Endothelial cell of umbilical vein (primary cell): ENCODE results near the gene PLXNA4. TPM values are rescaled to one million over a fixed set of nuclear protein-coding genes. Genes with fewer than 3 reads are reported as not detected.

Experiments
- BruUV-seq: library from RNA; stranded (reverse); fragments of 400-500 nt; replicated peaks from 2 replicates; lab custom pipeline; 2021; lab: Mats Ljungman, UMichigan
- CTCF ChIA-PET: fragments of 300-600, 350-600 bp; sonication (Branson Sonifier 250); formaldehyde crosslinking; loops from one replicate; lab custom pipeline; 2021; ENCODE audit warnings: antibody characterized with exemption, inconsistent platforms; lab: Charles Lee
- POLR2A ChIA-PET: fragments of 300-600, 350-600 bp; sonication (Branson Sonifier 250); formaldehyde crosslinking; loops from one replicate; lab custom pipeline; 2021; ENCODE audit warnings: antibody characterized with exemption, inconsistent platforms; lab: Charles Lee
- DNase-seq: peaks from one replicate; pipeline ENCODE4 v3.0.0-alpha.2; 2011; ENCODE audit warnings: low read depth, low spot score
- FAIRE-seq: peaks from 2 replicates; lab custom pipeline; 2011; peaks lifted over from hg19 to GRCh38; lab: Jason Lieb, UNC
- H2AFZ ChIP-seq: 2 replicates; pipeline ENCODE4 v1.6.0; 2012; ENCODE audit warnings: low read depth, low read length, control low read depth, inconsistent platforms
- H3K27ac ChIP-seq: 2 replicates; pipeline ENCODE4 v1.5.1; 2011; ENCODE audit warnings: low read depth, mild to moderate bottlenecking, control low read depth, low read length, moderate library complexity; ENCODE audit not compliant: insufficient read depth
- H3K27me3 ChIP-seq, 2 experiments: 2 replicates each; pipeline versions ENCODE4 v1.6.0 to v1.6.1; 2011; ENCODE audit warnings: low read length in 2 of 2, mixed read lengths in 1 of 2; ENCODE audit not compliant: control insufficient read depth in 2 of 2, insufficient read depth in 2 of 2
- H3K36me3 ChIP-seq, 2 experiments: 2 replicates in 1 of 2; 3 replicates in 1 of 2; pipeline ENCODE4 v1.5.1; 2011; ENCODE audit warnings: low read length in 2 of 2, mild to moderate bottlenecking in 1 of 2, moderate library complexity in 1 of 2; ENCODE audit not compliant: control insufficient read depth in 2 of 2, insufficient read depth in 2 of 2; ENCODE audit errors: extremely low read depth in 1 of 2
- H3K4me1 ChIP-seq: 3 replicates; pipeline ENCODE4 v1.5.1; 2011; ENCODE audit warnings: mild to moderate bottlenecking, low read length; ENCODE audit not compliant: control insufficient read depth, insufficient read depth; ENCODE audit errors: extremely low read depth
- H3K4me2 ChIP-seq: 2 replicates; pipeline ENCODE4 v1.6.1; 2011; ENCODE audit warnings: low read length, control low read depth, mixed read lengths; ENCODE audit not compliant: insufficient read depth
- H3K4me3 ChIP-seq, 3 experiments: fragments of 200-600 bp in 1 of 3; sonication (generic), shearing (Covaris generic) in 1 of 3; replicated peaks in 1 of 3; 2 replicates each; pipeline ENCODE4 v1.5.1; 2011 to 2016; ENCODE audit warnings: control low read depth in 3 of 3, low read length in 3 of 3, mild to moderate bottlenecking in 2 of 3, inconsistent platforms in 1 of 3, low read depth in 1 of 3, moderate library complexity in 1 of 3; ENCODE audit not compliant: insufficient read depth in 1 of 3
- H3K79me2 ChIP-seq: 2 replicates; pipeline ENCODE4 v1.6.0; 2012; ENCODE audit warnings: low read length, inconsistent platforms; ENCODE audit not compliant: control insufficient read depth, insufficient read depth
- H3K9ac ChIP-seq: replicated peaks from 2 replicates; pipeline ENCODE3; 2011; ENCODE audit warnings: low read length, control low read depth; ENCODE audit not compliant: insufficient read depth; ENCODE audit errors: extremely low read depth
- H3K9me1 ChIP-seq: replicated peaks from 3 replicates; pipeline ENCODE4 v1.6.0; 2011; ENCODE audit warnings: mild to moderate bottlenecking, low read length; ENCODE audit not compliant: control insufficient read depth, insufficient read depth; ENCODE audit errors: extremely low read depth
- H3K9me3 ChIP-seq: replicated peaks from 2 replicates; pipeline ENCODE4 v1.5.1; 2012; ENCODE audit warnings: low read length, inconsistent platforms; ENCODE audit not compliant: control insufficient read depth, insufficient read depth
- H4K20me1 ChIP-seq: replicated peaks from 2 replicates; pipeline ENCODE3; 2011; ENCODE audit warnings: mild to moderate bottlenecking, low read length; ENCODE audit not compliant: control insufficient read depth, insufficient read depth; ENCODE audit errors: extremely low read depth
- EZH2 ChIP-seq: IDR thresholded peaks from 2 replicates; pipeline ENCODE4 v1.6.1; 2012; ENCODE audit warnings: borderline replicate concordance, low read depth, mild to moderate bottlenecking, moderate library complexity, low read length, inconsistent platforms; ENCODE audit not compliant: severe bottlenecking
- GATA2 ChIP-seq: IDR thresholded peaks from 2 replicates; pipeline ENCODE4 v1.7.0; 2011; ENCODE audit warnings: low read depth, mild to moderate bottlenecking, moderate library complexity, mixed read lengths, low read length; ENCODE audit not compliant: insufficient read length, insufficient read depth
- JUN ChIP-seq: IDR thresholded peaks from 2 replicates; pipeline ENCODE4 v1.6.1; 2011; ENCODE audit warnings: borderline replicate concordance, low read depth; ENCODE audit not compliant: insufficient read length, insufficient read depth
- MYC ChIP-seq: IDR thresholded peaks from one replicate; pipeline ENCODE4 v1.6.1; 2011; ENCODE audit warnings: mild to moderate bottlenecking, low read depth, low read length
- POLR2AphosphoS5 ChIP-seq: IDR thresholded peaks from 2 replicates; pipeline ENCODE4 v1.6.1; 2012; ENCODE audit warnings: low read depth, mild to moderate bottlenecking, control low read depth, low read length, moderate library complexity; ENCODE audit not compliant: insufficient read depth
- dilution Hi-C: fragments of 300-500 bp; cut with MboI; formaldehyde crosslinking; loops from one replicate; pipeline ENCODE4 v1.15.0; 2019; ENCODE audit warnings: low sequenced_read_pairs; ENCODE audit not compliant: extremely low pct_ligation_motif_present
- intact Hi-C: fragments of 100-400 bp; cut with micrococcal nuclease; formaldehyde crosslinking; loops from one replicate; pipeline ENCODE4 v1.10.0; 2022
- polyA plus RNA-seq, 4 experiments: library from polyadenylated mRNA; depleted of rRNA in 3 of 4; stranded (reverse) in 3 of 4; unstranded in 1 of 4; fragments of >200 nt; gene quantifications; 2 replicates each; pipeline versions ENCODE4 v1.2.1 to v1.2.3, GENCODE V29; 2011 to 2012; ENCODE audit warnings: missing spikeins in 1 of 4
- total RNA-seq: library from RNA; stranded (reverse); gene quantifications from 2 replicates; pipeline ENCODE4 v1.2.3, GENCODE V29; 2021
- TF ChIP-seq, protein P1 (sequence below), 2 donors: IDR thresholded peaks; 1 replicate in 1 of 2; 2 replicates in 1 of 2; pipeline ENCODE4 v1.5.1; 2011; ENCODE audit warnings: low read length in 2 of 2, mild to moderate bottlenecking in 2 of 2, moderate library complexity in 2 of 2, control low read depth in 1 of 2, inconsistent platforms in 1 of 2, low read depth in 1 of 2; ENCODE audit not compliant: insufficient read depth in 1 of 2; ENCODE audit errors: extremely low read depth in 1 of 2

Gene PLXNA4
- total and polyA plus RNA-seq, 2 donors (not counting 3 experiments of a cell fraction or from before 2014, with no cell fraction given) = 12.1 to 20.4 TPM

DNA sequence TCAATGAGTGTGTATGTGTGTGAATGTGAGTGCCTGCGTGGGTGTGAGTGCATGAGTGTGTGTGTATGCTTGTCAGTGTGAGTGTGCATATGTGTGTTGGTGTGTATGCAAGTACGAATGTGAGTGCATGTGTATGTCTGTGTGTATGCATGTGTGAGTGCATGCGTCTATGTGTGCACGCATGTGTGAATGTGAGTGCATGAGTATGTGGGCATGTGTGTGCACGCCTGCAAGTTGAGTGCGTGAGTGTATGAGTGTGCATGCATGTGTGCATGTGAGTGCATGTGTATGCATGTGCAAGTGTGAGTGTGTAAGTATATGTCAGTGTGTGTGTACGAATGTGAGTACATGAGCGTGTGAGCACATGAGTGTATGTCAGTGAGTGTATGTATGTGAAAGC lies 399.6 kb downstream of the PLXNA4 start:
- intact Hi-C loops (no loop called here), dilution Hi-C loops (no loop called here)
- FAIRE-seq (no peak), DNase-seq (no peak)
- Histone ChIP-seq H3K4me1 (no peaks in the 10 kb centered on the region), H3K4me3 (no peak overlapping the region), H3K27me3 (no peaks in the 10 kb centered on the region), H3K4me2 (no peak overlapping the region), H3K79me2 (no peaks in the 10 kb centered on the region), H3K9ac (no peak overlapping the region), H3K9me1 (no peaks in the 10 kb centered on the region), H4K20me1 (no peaks in the 10 kb centered on the region), H2AFZ (no peak overlapping the region), H3K27ac (no peak overlapping the region), H3K9me3 (no peaks in the 10 kb centered on the region), H3K36me3 (peaks cover 2 to 42% of the 10 kb centered on the region in 2 experiments)
- BruUV-seq = no TSS peak
- TF ChIP-seq POLR2AphosphoS5 (no peak), MYC (no peak), GATA2 (no peak), EZH2 (no peak), JUN (no peak)
- TF ChIP-seq, protein P1, sequence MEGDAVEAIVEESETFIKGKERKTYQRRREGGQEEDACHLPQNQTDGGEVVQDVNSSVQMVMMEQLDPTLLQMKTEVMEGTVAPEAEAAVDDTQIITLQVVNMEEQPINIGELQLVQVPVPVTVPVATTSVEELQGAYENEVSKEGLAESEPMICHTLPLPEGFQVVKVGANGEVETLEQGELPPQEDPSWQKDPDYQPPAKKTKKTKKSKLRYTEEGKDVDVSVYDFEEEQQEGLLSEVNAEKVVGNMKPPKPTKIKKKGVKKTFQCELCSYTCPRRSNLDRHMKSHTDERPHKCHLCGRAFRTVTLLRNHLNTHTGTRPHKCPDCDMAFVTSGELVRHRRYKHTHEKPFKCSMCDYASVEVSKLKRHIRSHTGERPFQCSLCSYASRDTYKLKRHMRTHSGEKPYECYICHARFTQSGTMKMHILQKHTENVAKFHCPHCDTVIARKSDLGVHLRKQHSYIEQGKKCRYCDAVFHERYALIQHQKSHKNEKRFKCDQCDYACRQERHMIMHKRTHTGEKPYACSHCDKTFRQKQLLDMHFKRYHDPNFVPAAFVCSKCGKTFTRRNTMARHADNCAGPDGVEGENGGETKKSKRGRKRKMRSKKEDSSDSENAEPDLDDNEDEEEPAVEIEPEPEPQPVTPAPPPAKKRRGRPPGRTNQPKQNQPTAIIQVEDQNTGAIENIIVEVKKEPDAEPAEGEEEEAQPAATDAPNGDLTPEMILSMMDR (IDR thresholded peaks at IDR 0.05; ENCODE audit: extremely low read depth in 1 of 2, insufficient read depth in 1 of 2, low read depth in 1 of 2, low read length in 2 of 2) = no peak
- POLR2A ChIA-PET = no interaction called here
- CTCF ChIA-PET = interaction anchor here (1.1 to 1.5 kb wide), 2 partner anchors 13 to 404 kb away, joined by 3 to 4 read pairs; no protein-coding TSS in a partner anchor
